ENCODE results near the gene IFT27.

GRCh38 chr22:36817525-36817848 lies 41.6 kb upstream of the IFT27 start:
- TF ChIP-seq CTCF (IDR thresholded peaks at IDR 0.05; ENCODE audit: insufficient read depth, low read length) (no peak), POLR2AphosphoS5 (IDR thresholded peaks at IDR 0.05; ENCODE audit: low read depth) (no peak), REST (IDR thresholded peaks at IDR 0.05; ENCODE audit: insufficient replicate concordance, low read depth) (no peak), GABPA (IDR thresholded peaks at IDR 0.05; ENCODE audit: low read depth) (no peak)

Measured in HL-60 (cell line).